B cell (primary cell): ENCODE data around the gene KRT79. TPM values are rescaled to one million over a fixed set of nuclear protein-coding genes. Genes with fewer than 3 reads are reported as not detected.

Source experiments
- ATAC-seq: fragments of 200-7000 bp; cut with Tn5 transposase; one replicate; pipeline ENCODE4 v1.10.0; 2021; ENCODE audit warnings: low read depth, mild to moderate bottlenecking, moderate number of reproducible peaks, moderate library complexity
- CTCF ChIA-PET: fragments of 350-600 bp; sonication (Branson Sonifier 250); formaldehyde crosslinking; loops from one replicate; lab custom pipeline; 2021; ENCODE audit warnings: antibody characterized with exemption, inconsistent platforms; lab: Charles Lee
- POLR2A ChIA-PET: fragments of 350-600 bp; sonication (Branson Sonifier 250); formaldehyde crosslinking; loops from one replicate; lab custom pipeline; 2021; ENCODE audit warnings: antibody characterized with exemption; lab: Charles Lee
- DNase-seq: peaks from one replicate; pipeline ENCODE4 v3.0.0; 2013
- H2AFZ ChIP-seq: 2 replicates; pipeline ENCODE4 v1.6.1; 2012; ENCODE audit warnings: mild to moderate bottlenecking, low read depth, low read length; ENCODE audit not compliant: insufficient read depth, poor library complexity, severe bottlenecking
- H3K27ac ChIP-seq, 2 donors: 1 replicate in 1 of 2; 2 replicates in 1 of 2; pipeline ENCODE4 v1.5.1; 2012 to 2013; ENCODE audit warnings: low read length in 2 of 2, mild to moderate bottlenecking in 2 of 2, moderate library complexity in 1 of 2
- H3K27me3 ChIP-seq, 4 experiments: fragments of 200-600 bp in 1 of 4; sonication (generic) in 1 of 4; replicated peaks in 1 of 4; 1 replicate in 2 of 4; 2 replicates in 2 of 4; pipeline versions ENCODE4 v1.6.1 to v1.7.0; 2013 to 2016; ENCODE audit warnings: low read length in 3 of 4, mild to moderate bottlenecking in 2 of 4, mixed read lengths in 1 of 4, moderate library complexity in 1 of 4; ENCODE audit not compliant: insufficient read depth in 4 of 4, control insufficient read depth in 3 of 4; ENCODE audit errors: control extremely low read depth in 1 of 4
- H3K36me3 ChIP-seq, 2 experiments: replicated peaks in 1 of 2; 1 replicate in 1 of 2; 2 replicates in 1 of 2; pipeline versions ENCODE4 v1.6.1 to v1.7.1; 2013; ENCODE audit warnings: low read length in 1 of 2; ENCODE audit not compliant: insufficient read depth in 2 of 2, control insufficient read depth in 1 of 2; ENCODE audit errors: control extremely low read depth in 1 of 2, extremely low read depth in 1 of 2
- H3K4me1 ChIP-seq, 2 donors: fragments of 200-600 bp in 1 of 2; sonication (generic) in 1 of 2; 1 replicate in 1 of 2; 2 replicates in 1 of 2; pipeline versions ENCODE4 v1.5.1 to v1.6.1; 2013 to 2017; ENCODE audit warnings: low read length in 2 of 2; ENCODE audit not compliant: control insufficient read depth in 2 of 2, insufficient read depth in 2 of 2
- H3K4me2 ChIP-seq: replicated peaks from 2 replicates; pipeline ENCODE3; 2012; ENCODE audit warnings: mild to moderate bottlenecking, low read depth, low read length; ENCODE audit not compliant: poor library complexity, severe bottlenecking
- H3K4me3 ChIP-seq, 5 experiments: fragments of 200-600 bp in 1 of 5; sonication (generic) in 1 of 5; 1 replicate in 3 of 5; 2 replicates in 2 of 5; pipeline versions ENCODE4 v1.5.1 to v1.7.0; 2011 to 2016; ENCODE audit warnings: low read length in 4 of 5, mild to moderate bottlenecking in 4 of 5, low read depth in 2 of 5, control low read depth in 1 of 5, moderate library complexity in 1 of 5; ENCODE audit not compliant: insufficient read depth in 1 of 5; ENCODE audit errors: control extremely low read depth in 1 of 5, extremely low read depth in 1 of 5
- H3K79me2 ChIP-seq: fragments of 200-600 bp; sonication (generic); one replicate; pipeline ENCODE4 v1.6.0; 2016; ENCODE audit warnings: low read length; ENCODE audit not compliant: control insufficient read depth, insufficient read depth
- H3K9ac ChIP-seq: fragments of 200-600 bp; sonication (generic); 2 replicates; pipeline ENCODE4 v1.6.1; 2017; ENCODE audit warnings: mild to moderate bottlenecking, low read length, moderate library complexity
- H3K9me3 ChIP-seq, 3 donors: one replicate each; pipeline versions ENCODE4 v1.6.1 to v1.7.1; 2013; ENCODE audit warnings: low read length in 2 of 3; ENCODE audit not compliant: control insufficient read depth in 2 of 3, insufficient read depth in 1 of 3; ENCODE audit errors: control extremely low read depth in 1 of 3
- H4K20me1 ChIP-seq: 2 replicates; pipeline ENCODE4 v1.6.0; 2012; ENCODE audit warnings: mild to moderate bottlenecking, low read length; ENCODE audit not compliant: insufficient read depth, control insufficient read depth, poor library complexity, severe bottlenecking
- H3K27ac Mint-ChIP-seq: one replicate; pipeline ENCODE4 v1.8.0; 2021; ENCODE audit warnings: mixed read lengths
- H3K27me3 Mint-ChIP-seq: one replicate; pipeline ENCODE4 v1.8.0; 2021; ENCODE audit warnings: mixed read lengths
- H3K4me1 Mint-ChIP-seq: one replicate; pipeline ENCODE4 v1.8.0; 2021; ENCODE audit warnings: mixed read lengths
- H3K4me3 Mint-ChIP-seq: one replicate; pipeline ENCODE4 v1.8.0; 2021; ENCODE audit warnings: mixed read lengths
- H3K9me3 Mint-ChIP-seq: one replicate; pipeline ENCODE4 v1.8.0; 2022; ENCODE audit warnings: mixed read lengths; ENCODE audit not compliant: insufficient read depth
- CTCF ChIP-seq: fragments of 200-600 bp; IDR thresholded peaks from one replicate; pipeline ENCODE4 v1.8.0; 2022; ENCODE audit warnings: antibody characterized with exemption, mild to moderate bottlenecking
- EZH2 ChIP-seq: IDR thresholded peaks from 2 replicates; pipeline ENCODE4 v1.6.1; 2012; ENCODE audit warnings: borderline replicate concordance, low read depth, mild to moderate bottlenecking, moderate library complexity, low read length; ENCODE audit not compliant: insufficient read depth, poor library complexity, severe bottlenecking
- WGBS: methylation state at CpG from one replicate; pipeline ENCODE4 v1.1.5; 2013; ENCODE audit warnings: missing lambda C conversion rate; ENCODE audit not compliant: insufficient coverage; 5-methylcytosine and 5-hydroxymethylcytosine counted together
- intact Hi-C: fragments of 100-400 bp; cut with micrococcal nuclease; formaldehyde crosslinking; loops from one replicate; pipeline ENCODE4 v1.10.0; 2022
- polyA plus RNA-seq: library from polyadenylated mRNA; depleted of rRNA; stranded (reverse); fragments of >200 nt; gene quantifications from 2 replicates; pipeline ENCODE4 v1.2.3, GENCODE V29; 2012
- total RNA-seq, 2 donors: library from RNA; stranded (reverse); fragments of 120-200 nt in 1 of 2; gene quantifications; 1 replicate in 1 of 2; 2 replicates in 1 of 2; pipeline versions ENCODE4 v1.2.3 to v1.2.4, GENCODE V29; 2013 to 2022

The KRT79 gene
- total and polyA plus RNA-seq, 2 donors (not counting 1 experiment from before 2014, with no cell fraction given) = not detected

- H3K4me1 ChIP-seq = no peaks in the 10 kb centered on the region
- Mint-ChIP-seq H3K4me3 (no peak overlapping the region), H3K27me3 (peaks cover 28% of the 10 kb centered on the region), H3K27ac (no peak overlapping the region), H3K4me1 (no peaks in the 10 kb centered on the region), H3K9me3 (no peaks in the 10 kb centered on the region)
- no peaks in the 10 kb centered on the region for H4K20me1 ChIP-seq
- intact Hi-C loops = no loop called here
- H3K27ac ChIP-seq = no peak overlapping the region
- no peak overlapping the region for H3K9ac ChIP-seq
- H3K9me3 ChIP-seq = no peaks in the 10 kb centered on the region
- no peaks in the 10 kb centered on the region for H3K36me3 ChIP-seq
- H3K79me2 ChIP-seq = no peaks in the 10 kb centered on the region
- no peak for DNase-seq
- H3K4me3 ChIP-seq = no peak overlapping the region
- ChIA-PET CTCF (no interaction called here), POLR2A (no interaction called here)
- TF ChIP-seq CTCF (no peak), EZH2 (no peak)
- no peak overlapping the region for H2AFZ ChIP-seq
- whole genome bisulfite sequencing = 88% methylated on average over 15 of the region's 15 CpGs
- H3K4me2 ChIP-seq = no peak overlapping the region
- H3K27me3 ChIP-seq = peaks cover 0 to 6% (median 0%) of the 10 kb centered on the region in 4 experiments
- no peak for ATAC-seq
These were observed 10.2 kb downstream of the KRT79 start for GRCh38 chr12:52823761-52824450.

- Histone ChIP-seq H3K79me2 (no peaks in the 10 kb centered on the region), H4K20me1 (no peaks in the 10 kb centered on the region), H3K27ac (no peak overlapping the region), H3K27me3 (peaks cover 0 to 6% (median 0%) of the 10 kb centered on the region in 4 experiments), H3K4me2 (no peak overlapping the region), H3K4me1 (no peaks in the 10 kb centered on the region), H3K9me3 (no peaks in the 10 kb centered on the region), H3K9ac (no peak overlapping the region), H2AFZ (no peak overlapping the region), H3K4me3 (no peak overlapping the region), H3K36me3 (no peaks in the 10 kb centered on the region)
- 68% methylated on average over 11 of the region's 16 CpGs for WGBS
- TF ChIP-seq CTCF (no peak), EZH2 (no peak)
- ATAC-seq (no peak), DNase-seq (no peak)
- Mint-ChIP-seq H3K4me3 (no peak overlapping the region), H3K9me3 (no peaks in the 10 kb centered on the region), H3K4me1 (no peaks in the 10 kb centered on the region), H3K27ac (no peak overlapping the region), H3K27me3 (peaks cover 36% of the 10 kb centered on the region)
- ChIA-PET CTCF (no interaction called here), POLR2A (no interaction called here)
- intact Hi-C loops = no loop called here
These were observed 11.2 kb downstream of the KRT79 start for GRCh38 chr12:52822771-52823510.
